ENCODE measurements around the gene C19orf53.

DNA sequence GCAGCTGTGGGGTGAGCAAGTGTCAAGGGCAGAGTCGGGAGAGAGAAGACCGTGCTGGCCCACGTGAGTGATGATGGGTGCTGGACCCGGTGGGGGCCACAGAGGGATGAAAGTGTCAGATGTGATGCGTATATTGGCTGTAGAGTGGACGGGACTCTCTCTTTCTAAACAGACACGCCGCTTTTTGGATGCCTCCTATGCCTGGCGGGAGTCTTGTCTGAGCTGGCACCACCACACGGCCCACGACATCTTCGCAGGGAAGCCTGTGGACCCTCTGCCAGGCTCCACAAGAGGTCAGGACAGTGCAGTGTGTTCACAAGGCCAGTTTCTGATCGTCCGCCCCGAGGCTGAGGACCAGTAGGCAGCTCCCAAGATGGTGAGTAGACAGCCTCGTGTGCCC lies 22.8 kb upstream of the C19orf53 start:
- TF ChIP-seq, protein P1, sequence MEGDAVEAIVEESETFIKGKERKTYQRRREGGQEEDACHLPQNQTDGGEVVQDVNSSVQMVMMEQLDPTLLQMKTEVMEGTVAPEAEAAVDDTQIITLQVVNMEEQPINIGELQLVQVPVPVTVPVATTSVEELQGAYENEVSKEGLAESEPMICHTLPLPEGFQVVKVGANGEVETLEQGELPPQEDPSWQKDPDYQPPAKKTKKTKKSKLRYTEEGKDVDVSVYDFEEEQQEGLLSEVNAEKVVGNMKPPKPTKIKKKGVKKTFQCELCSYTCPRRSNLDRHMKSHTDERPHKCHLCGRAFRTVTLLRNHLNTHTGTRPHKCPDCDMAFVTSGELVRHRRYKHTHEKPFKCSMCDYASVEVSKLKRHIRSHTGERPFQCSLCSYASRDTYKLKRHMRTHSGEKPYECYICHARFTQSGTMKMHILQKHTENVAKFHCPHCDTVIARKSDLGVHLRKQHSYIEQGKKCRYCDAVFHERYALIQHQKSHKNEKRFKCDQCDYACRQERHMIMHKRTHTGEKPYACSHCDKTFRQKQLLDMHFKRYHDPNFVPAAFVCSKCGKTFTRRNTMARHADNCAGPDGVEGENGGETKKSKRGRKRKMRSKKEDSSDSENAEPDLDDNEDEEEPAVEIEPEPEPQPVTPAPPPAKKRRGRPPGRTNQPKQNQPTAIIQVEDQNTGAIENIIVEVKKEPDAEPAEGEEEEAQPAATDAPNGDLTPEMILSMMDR (conservative IDR thresholded peaks at IDR 0.05; ENCODE audit: low read length) = no peak
- no peak for TF ChIP-seq EZH2phosphoT487 (IDR thresholded peaks at IDR 0.05; ENCODE audit: borderline replicate concordance)

Data from Loucy (cell line).